ENCODE measurements around the gene KBTBD13.
"Not testable (repeated sequence)": the region's sequence is repeated elsewhere in the genome, so short reads cannot be mapped to it uniquely, and the experiment has no call there.

The KBTBD13 gene

GRCh38 chr15:65041787-65042186, 34.8 kb upstream of the KBTBD13 start:
- no peak for DNase-seq (ENCODE audit: insufficient read length, low spot score)
- no peak for TF ChIP-seq CTCF (IDR thresholded peaks at IDR 0.05; ENCODE audit: insufficient read depth, missing control alignments)
- FAIRE-seq = no peak

GRCh38 chr15:65042776-65043327, 33.7 kb upstream of the KBTBD13 start:
- no peak for TF ChIP-seq CTCF (IDR thresholded peaks at IDR 0.05; ENCODE audit: insufficient read depth, missing control alignments)
- DNase-seq (ENCODE audit: insufficient read length, low spot score) = no peak
- FAIRE-seq = no peak

GRCh38 chr15:65044218-65044617, 32.3 kb upstream of the KBTBD13 start:
- not testable (repeated sequence) for DNase-seq (ENCODE audit: insufficient read length, low spot score); FAIRE-seq

GRCh38 chr15:65044724-65045481, 31.6 kb upstream of the KBTBD13 start, which contains the start of gene SLC51B:
Gene SLC51B (plus strand): TSS chr15:65045387. CDS start chr15:65050005, 4,618 bp downstream.
- DNase-seq (ENCODE audit: insufficient read length, low spot score) (no peak), FAIRE-seq (no peak)
- TF ChIP-seq CTCF (IDR thresholded peaks at IDR 0.05; ENCODE audit: insufficient read depth, missing control alignments) = no peak

GRCh38 chr15:65048241-65048640, 28.3 kb upstream of the KBTBD13 start:
- DNase-seq (ENCODE audit: insufficient read length, low spot score) = no peak
- no peak for FAIRE-seq
- TF ChIP-seq CTCF (IDR thresholded peaks at IDR 0.05; ENCODE audit: insufficient read depth, missing control alignments) = no peak

GRCh38 chr15:65049418-65049840, 27.1 kb upstream of the KBTBD13 start:
- FAIRE-seq (no peak), DNase-seq (ENCODE audit: insufficient read length, low spot score) (peak; percentile 94)
- TF ChIP-seq CTCF (IDR thresholded peaks at IDR 0.05; ENCODE audit: insufficient read depth, missing control alignments) = no peak

DNA sequence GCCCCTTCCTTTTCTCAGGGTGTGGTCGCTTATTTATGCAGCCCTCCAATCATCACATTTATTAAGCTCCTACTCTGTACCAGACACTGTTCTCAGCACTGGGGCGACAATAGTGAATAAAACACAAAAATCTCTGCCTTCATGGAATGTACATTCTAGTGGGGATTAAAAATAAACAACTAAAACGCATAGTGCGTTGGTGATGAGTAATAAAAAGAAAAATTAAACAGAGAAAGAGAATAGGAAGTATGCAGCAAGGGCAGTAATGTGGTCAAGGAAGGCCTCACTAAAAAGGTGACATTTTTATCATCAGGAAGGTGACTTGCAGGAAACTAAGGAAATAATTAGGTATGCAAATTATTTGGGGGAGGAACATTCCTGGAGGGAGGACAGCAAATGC, 26.3 kb upstream of the KBTBD13 start:
- TF ChIP-seq CTCF (IDR thresholded peaks at IDR 0.05; ENCODE audit: insufficient read depth, missing control alignments) = no peak
- no peak for DNase-seq (ENCODE audit: insufficient read length, low spot score)
- FAIRE-seq = no peak

Measured in D721Med (cell line).